Liver (tissue), 9 donors: ENCODE results near the gene LSMEM2. TPM values are rescaled to one million over a fixed set of nuclear protein-coding genes. Genes with fewer than 3 reads are reported as not detected.

Source experiments
- DNase-seq: peaks from one replicate; pipeline ENCODE4 v3.0.0-alpha.2; 2017; ENCODE audit warnings: low spot score
- H3K27ac ChIP-seq, 2 donors: one replicate each; pipeline ENCODE4 v1.7.0; 2013; ENCODE audit warnings: inconsistent platforms in 2 of 2, low read length in 2 of 2, control low read depth in 1 of 2, low read depth in 1 of 2, mild to moderate bottlenecking in 1 of 2
- H3K27me3 ChIP-seq, 4 donors: one replicate each; pipeline versions ENCODE4 v1.6.1 to v1.7.0; 2013; ENCODE audit warnings: low read length in 3 of 4, inconsistent platforms in 1 of 4, mild to moderate bottlenecking in 1 of 4, moderate library complexity in 1 of 4; ENCODE audit not compliant: control insufficient read depth in 4 of 4, insufficient read depth in 4 of 4
- H3K36me3 ChIP-seq, 4 donors: one replicate each; pipeline versions ENCODE4 v1.6.1 to v1.7.0; 2013; ENCODE audit warnings: low read length in 3 of 4, mild to moderate bottlenecking in 3 of 4, low read depth in 1 of 4, moderate library complexity in 1 of 4; ENCODE audit not compliant: control insufficient read depth in 4 of 4, insufficient read depth in 3 of 4
- H3K4me1 ChIP-seq, 4 donors: one replicate each; pipeline versions ENCODE4 v1.6.1 to v1.7.0; 2013; ENCODE audit warnings: low read length in 3 of 4, mild to moderate bottlenecking in 3 of 4, moderate library complexity in 1 of 4; ENCODE audit not compliant: control insufficient read depth in 4 of 4, insufficient read depth in 4 of 4
- H3K4me3 ChIP-seq, 3 donors: one replicate each; pipeline versions ENCODE4 v1.6.1 to v1.7.0; 2013; ENCODE audit warnings: low read length in 3 of 3, control low read depth in 1 of 3, low read depth in 1 of 3, mild to moderate bottlenecking in 1 of 3
- H3K9ac ChIP-seq, 2 donors: one replicate each; pipeline ENCODE4 v1.7.0; 2013; ENCODE audit warnings: low read length in 2 of 2, mild to moderate bottlenecking in 2 of 2, moderate library complexity in 2 of 2, control low read depth in 1 of 2, low read depth in 1 of 2
- H3K9me3 ChIP-seq, 4 donors: one replicate each; pipeline versions ENCODE4 v1.6.1 to v1.7.0; 2013; ENCODE audit warnings: low read length in 3 of 4; ENCODE audit not compliant: control insufficient read depth in 4 of 4
- ATF3 ChIP-seq: IDR thresholded peaks from 2 replicates; pipeline ENCODE4 v1.6.1; 2016; ENCODE audit warnings: antibody characterized with exemption
- EGR1 ChIP-seq, 2 donors: IDR thresholded peaks; 2 replicates each; pipeline ENCODE4 v1.6.1; 2016 to 2018; ENCODE audit warnings: antibody characterized with exemption in 2 of 2, low read depth in 2 of 2
- FOXA1 ChIP-seq: IDR thresholded peaks from 2 replicates; pipeline ENCODE4 v1.6.1; 2016; ENCODE audit warnings: antibody characterized with exemption
- FOXA2 ChIP-seq: IDR thresholded peaks from 2 replicates; pipeline ENCODE4 v1.6.1; 2016; ENCODE audit warnings: antibody characterized with exemption
- GABPA ChIP-seq, 2 donors: IDR thresholded peaks in 1 of 2; conservative IDR thresholded peaks in 1 of 2; 2 replicates each; pipeline ENCODE4 v1.6.1; 2016; ENCODE audit warnings: antibody characterized with exemption in 2 of 2, mild to moderate bottlenecking in 1 of 2, moderate library complexity in 1 of 2
- HNF4A ChIP-seq, 2 donors: conservative IDR thresholded peaks; 2 replicates each; pipeline ENCODE4 v1.6.1; 2016; ENCODE audit warnings: antibody characterized with exemption in 2 of 2, mild to moderate bottlenecking in 2 of 2
- HNF4G ChIP-seq: IDR thresholded peaks from 2 replicates; pipeline ENCODE4 v1.6.1; 2016; ENCODE audit warnings: antibody characterized with exemption
- JUND ChIP-seq, 2 donors: IDR thresholded peaks; 2 replicates each; pipeline ENCODE4 v1.6.1; 2016; ENCODE audit warnings: antibody characterized with exemption in 2 of 2
- MAX ChIP-seq: IDR thresholded peaks from 2 replicates; pipeline ENCODE4 v1.6.1; 2016; ENCODE audit warnings: antibody characterized with exemption
- NR2F2 ChIP-seq: IDR thresholded peaks from 2 replicates; pipeline ENCODE4 v1.6.1; 2016; ENCODE audit warnings: antibody characterized with exemption
- RAD21 ChIP-seq, 2 donors: IDR thresholded peaks; 2 replicates each; pipeline ENCODE4 v1.6.1; 2016; ENCODE audit warnings: antibody characterized with exemption in 2 of 2, mild to moderate bottlenecking in 2 of 2
- REST ChIP-seq: IDR thresholded peaks from 2 replicates; pipeline ENCODE4 v1.6.1; 2016; ENCODE audit warnings: antibody characterized with exemption, mild to moderate bottlenecking
- RXRA ChIP-seq, 2 donors: IDR thresholded peaks; 2 replicates each; pipeline ENCODE4 v1.6.1; 2017 to 2018; ENCODE audit warnings: antibody characterized with exemption in 2 of 2, mild to moderate bottlenecking in 1 of 2
- TAF1 ChIP-seq: conservative IDR thresholded peaks from 2 replicates; pipeline ENCODE4 v1.6.1; 2016; ENCODE audit warnings: antibody characterized with exemption, mild to moderate bottlenecking
- YY1 ChIP-seq: IDR thresholded peaks from 2 replicates; pipeline ENCODE4 v1.6.1; 2016; ENCODE audit warnings: antibody characterized with exemption, mild to moderate bottlenecking
- ZBTB33 ChIP-seq: IDR thresholded peaks from 2 replicates; pipeline ENCODE4 v1.6.1; 2016; ENCODE audit warnings: antibody characterized with exemption
- WGBS: extraction: QIAGEN DNeasy Blood & Tissue Kit; methylation state at CpG from one replicate; pipeline ENCODE4 v1.1.7; 2013; 5-methylcytosine and 5-hydroxymethylcytosine counted together
- polyA plus RNA-seq, 2 donors: library from polyadenylated mRNA; stranded (reverse) in 1 of 2; unstranded in 1 of 2; fragments of 200-250 nt in 1 of 2; fragments of >200 nt in 1 of 2; fragmentation: Nextera tagmentation in 1 of 2; extraction: Ambion mirVana in 1 of 2; gene quantifications; one replicate each; pipeline versions ENCODE4 v1.2.1 to v1.2.3, GENCODE V29; 2013 to 2015
- total RNA-seq, 2 donors: library from RNA; depleted of rRNA; stranded (reverse); fragments of >200 nt; gene quantifications; one replicate each; pipeline ENCODE4 v1.2.3, GENCODE V29; 2014
- donor health status: healthy.
- donor health status: healthy.
- donor health status: healthy.
- donor health status: healthy.
- donor health status: healthy.

Gene LSMEM2
- total and polyA plus RNA-seq, 4 donors, result 0.03 to 0.08 TPM; not detected in 2

GRCh38 chr3:50262778-50263177 lies 16.1 kb upstream of the LSMEM2 start (continued):
- TF ChIP-seq GABPA (IDR thresholded peaks at IDR 0.05 in 1 of 2, conservative IDR thresholded peaks at IDR 0.05 in 1 of 2), result no peak

GRCh38 chr3:50263478-50264382 lies 15.2 kb upstream of the LSMEM2 start:
- 73% methylated on average over 6 of the region's 6 CpGs for WGBS
- Histone ChIP-seq H3K27ac (no peak overlapping the region), H3K27me3 (no peaks in the 10 kb centered on the region), H3K9me3 (no peaks in the 10 kb centered on the region), H3K9ac (no peak overlapping the region), H3K36me3 (no peaks in the 10 kb centered on the region), H3K4me3 (no peak overlapping the region), H3K4me1 (peaks cover 5 to 44% (median 13%) of the 10 kb centered on the region in 4 donors)
- TF ChIP-seq EGR1 (IDR thresholded peaks at IDR 0.05; ENCODE audit: low read depth in 2 of 2) (no peak), JUND (IDR thresholded peaks at IDR 0.05) (no peak), REST (no peak), HNF4G (no peak), ZBTB33 (no peak), FOXA2 (no peak), RAD21 (IDR thresholded peaks at IDR 0.05) (no peak), FOXA1 (no peak), NR2F2 (no peak), TAF1 (no peak), YY1 (no peak), GABPA (IDR thresholded peaks at IDR 0.05 in 1 of 2, conservative IDR thresholded peaks at IDR 0.05 in 1 of 2) (no peak), RXRA (IDR thresholded peaks at IDR 0.05) (no peak), ATF3 (no peak), HNF4A (conservative IDR thresholded peaks at IDR 0.05) (no peak), MAX (no peak)
- no peak for DNase-seq
